Measurements from ENCODE around the gene POU3F3.

Gene POU3F3

DNA sequence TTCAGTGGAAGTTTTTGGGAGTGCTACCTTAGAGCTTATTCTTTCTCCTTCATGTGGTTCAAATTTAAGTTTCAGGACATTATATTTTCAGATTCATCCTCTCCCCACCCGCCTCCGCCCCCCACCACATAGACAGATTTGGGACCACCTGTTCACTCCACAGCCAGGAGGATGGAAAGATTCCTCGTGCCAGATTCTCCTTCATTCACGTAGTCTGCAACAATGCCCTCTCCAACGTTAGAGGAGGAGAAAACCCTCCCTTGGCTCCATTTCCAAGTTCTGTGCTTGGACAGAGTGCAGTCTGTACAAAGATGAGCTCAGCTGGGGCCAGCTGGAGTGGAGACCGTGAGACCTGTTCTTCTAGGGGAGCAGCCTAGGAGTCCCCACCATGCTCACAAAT is 26.2 kb downstream of the POU3F3 start:
- no peak for DNase-seq (ENCODE audit: extremely low spot score)
- ChIA-PET POLR2A (no interaction called here), CTCF (interaction anchor here (1.2 to 1.9 kb wide), 2 partner anchors 14 to 31 kb away, joined by 3 to 8 read pairs; no protein-coding TSS in a partner anchor)
- TF ChIP-seq, protein P1, sequence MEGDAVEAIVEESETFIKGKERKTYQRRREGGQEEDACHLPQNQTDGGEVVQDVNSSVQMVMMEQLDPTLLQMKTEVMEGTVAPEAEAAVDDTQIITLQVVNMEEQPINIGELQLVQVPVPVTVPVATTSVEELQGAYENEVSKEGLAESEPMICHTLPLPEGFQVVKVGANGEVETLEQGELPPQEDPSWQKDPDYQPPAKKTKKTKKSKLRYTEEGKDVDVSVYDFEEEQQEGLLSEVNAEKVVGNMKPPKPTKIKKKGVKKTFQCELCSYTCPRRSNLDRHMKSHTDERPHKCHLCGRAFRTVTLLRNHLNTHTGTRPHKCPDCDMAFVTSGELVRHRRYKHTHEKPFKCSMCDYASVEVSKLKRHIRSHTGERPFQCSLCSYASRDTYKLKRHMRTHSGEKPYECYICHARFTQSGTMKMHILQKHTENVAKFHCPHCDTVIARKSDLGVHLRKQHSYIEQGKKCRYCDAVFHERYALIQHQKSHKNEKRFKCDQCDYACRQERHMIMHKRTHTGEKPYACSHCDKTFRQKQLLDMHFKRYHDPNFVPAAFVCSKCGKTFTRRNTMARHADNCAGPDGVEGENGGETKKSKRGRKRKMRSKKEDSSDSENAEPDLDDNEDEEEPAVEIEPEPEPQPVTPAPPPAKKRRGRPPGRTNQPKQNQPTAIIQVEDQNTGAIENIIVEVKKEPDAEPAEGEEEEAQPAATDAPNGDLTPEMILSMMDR (IDR thresholded peaks at IDR 0.05; ENCODE audit: control extremely low read depth, extremely low read depth, low read depth, missing control alignments): no peak

DNA sequence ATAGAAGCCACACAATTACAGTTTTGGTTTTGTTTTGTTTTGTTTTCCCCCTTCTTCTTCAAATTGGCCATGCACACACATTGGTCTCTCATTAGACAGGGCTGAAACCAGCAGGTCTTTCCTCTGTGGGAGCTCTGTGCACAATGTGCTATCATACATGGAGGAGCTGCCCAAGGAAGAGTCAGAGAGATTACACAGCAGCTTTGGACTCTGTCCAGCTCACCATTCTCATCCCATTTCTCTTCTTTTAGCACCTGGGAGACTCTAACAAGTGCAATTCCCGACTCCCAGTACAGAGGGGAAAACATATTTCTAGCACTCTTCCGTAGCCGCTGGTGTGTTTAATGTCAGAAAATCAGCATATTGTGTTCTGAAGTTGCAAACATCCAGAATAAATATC is 29.4 kb downstream of the POU3F3 start:
- CTCF ChIA-PET: interaction anchor here (1.1 to 1.3 kb wide), 2 partner anchors 9 to 33 kb away, joined by 3 read pairs; no protein-coding TSS in a partner anchor

DNA sequence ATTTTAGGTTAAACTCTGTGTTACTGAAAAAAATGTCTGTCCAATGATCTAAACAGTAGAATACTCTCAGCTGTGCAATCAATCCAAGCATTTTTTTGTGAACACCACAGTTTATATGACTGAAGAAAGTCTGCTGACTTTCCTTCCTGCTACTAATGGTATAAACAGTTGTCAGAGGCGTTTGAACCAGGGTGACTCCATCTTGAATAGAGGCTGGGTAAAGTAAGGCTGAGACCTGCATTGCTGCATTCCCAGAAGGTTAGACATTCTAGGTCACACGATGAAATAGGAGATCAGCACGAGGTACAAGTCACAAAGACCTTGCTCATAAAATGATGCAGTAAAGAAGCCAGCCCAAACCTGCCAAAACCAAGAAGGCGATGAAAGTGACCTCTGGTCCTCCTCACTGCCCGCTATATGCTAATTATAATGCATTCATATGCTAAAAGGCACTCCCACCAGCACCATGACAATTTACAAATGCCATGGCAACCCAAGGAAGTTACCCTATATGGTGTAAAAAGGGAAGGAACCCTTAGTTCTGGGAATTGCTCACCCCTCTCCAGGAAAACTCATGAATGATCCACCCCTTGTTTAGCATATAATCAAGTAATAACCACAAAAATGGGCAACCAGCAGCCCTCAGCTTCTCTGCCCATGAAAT is 31.3 kb downstream of the POU3F3 start:
- ChIA-PET CTCF (no interaction called here), POLR2A (no interaction called here)
- DNase-seq (ENCODE audit: extremely low spot score): no peak
- TF ChIP-seq, protein P1 (IDR thresholded peaks at IDR 0.05; ENCODE audit: control extremely low read depth, extremely low read depth, low read depth, missing control alignments): no peak

More for the DNA sequence above, 29.4 kb downstream of the POU3F3 start:
- no peak for DNase-seq (ENCODE audit: extremely low spot score)
- TF ChIP-seq, protein P1 (IDR thresholded peaks at IDR 0.05; ENCODE audit: control extremely low read depth, extremely low read depth, low read depth, missing control alignments): no peak
- POLR2A ChIA-PET: no interaction called here

DNA sequence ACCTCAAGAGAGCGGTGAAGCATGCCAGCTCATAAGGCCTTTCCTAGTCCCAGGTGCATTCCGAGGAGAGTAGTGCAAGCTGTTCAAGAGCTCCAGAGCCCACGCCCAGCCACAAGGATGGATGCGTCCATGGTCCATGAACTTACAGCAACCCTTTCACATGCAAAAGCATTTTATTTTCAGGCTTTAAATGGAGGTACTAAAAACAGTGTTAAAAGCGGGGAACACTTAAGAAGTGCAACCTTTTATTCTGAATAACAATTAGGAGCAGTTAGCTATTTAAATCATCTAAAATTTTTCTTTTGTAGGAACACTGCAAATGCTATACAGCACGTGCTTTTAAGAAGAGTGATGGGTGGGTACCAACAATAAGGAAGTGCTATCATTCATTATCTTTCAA is 33.8 kb downstream of the POU3F3 start:
- CTCF ChIA-PET: no interaction called here
- TF ChIP-seq, protein P1 (IDR thresholded peaks at IDR 0.05; ENCODE audit: control extremely low read depth, extremely low read depth, low read depth, missing control alignments): no peak
- no peak for DNase-seq (ENCODE audit: extremely low spot score)
- POLR2A ChIA-PET: no interaction called here

DNA sequence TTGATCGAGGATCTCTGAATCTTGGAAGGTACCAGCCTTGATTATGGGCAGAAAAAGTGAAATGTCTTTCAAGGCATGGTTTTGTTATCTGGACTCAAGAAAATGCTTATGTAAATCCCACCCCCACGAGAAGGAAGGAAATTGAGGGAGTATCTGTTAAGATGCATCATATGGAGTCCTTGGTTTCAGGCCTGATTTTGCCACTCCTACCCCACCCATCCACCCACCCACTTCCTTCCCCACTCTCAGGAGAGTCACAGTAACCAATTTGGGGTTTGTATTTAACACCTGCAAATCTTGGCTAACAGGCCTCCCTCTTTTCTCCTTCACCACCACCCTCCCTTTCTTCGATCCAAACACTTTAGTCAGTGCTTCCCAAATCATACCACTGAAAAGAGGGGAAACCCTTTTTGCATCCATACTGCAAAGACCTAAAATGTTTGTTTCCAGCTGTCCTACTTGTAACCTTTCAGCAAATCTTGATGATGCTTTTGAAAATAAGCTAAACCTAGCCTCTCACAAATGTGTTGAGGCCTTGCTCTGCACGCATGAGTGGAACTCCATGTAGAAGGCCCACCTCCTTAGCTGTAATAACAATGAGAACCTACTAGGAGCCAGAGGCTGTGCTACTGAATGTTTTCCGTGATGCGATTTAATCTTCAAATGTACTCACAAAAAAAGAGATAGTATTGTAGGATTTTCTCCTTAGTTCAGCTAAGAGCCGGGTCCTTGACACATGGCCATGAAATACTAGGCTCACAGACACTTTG is 34.8 kb downstream of the POU3F3 start:
- POLR2A ChIA-PET: no interaction called here

DNA sequence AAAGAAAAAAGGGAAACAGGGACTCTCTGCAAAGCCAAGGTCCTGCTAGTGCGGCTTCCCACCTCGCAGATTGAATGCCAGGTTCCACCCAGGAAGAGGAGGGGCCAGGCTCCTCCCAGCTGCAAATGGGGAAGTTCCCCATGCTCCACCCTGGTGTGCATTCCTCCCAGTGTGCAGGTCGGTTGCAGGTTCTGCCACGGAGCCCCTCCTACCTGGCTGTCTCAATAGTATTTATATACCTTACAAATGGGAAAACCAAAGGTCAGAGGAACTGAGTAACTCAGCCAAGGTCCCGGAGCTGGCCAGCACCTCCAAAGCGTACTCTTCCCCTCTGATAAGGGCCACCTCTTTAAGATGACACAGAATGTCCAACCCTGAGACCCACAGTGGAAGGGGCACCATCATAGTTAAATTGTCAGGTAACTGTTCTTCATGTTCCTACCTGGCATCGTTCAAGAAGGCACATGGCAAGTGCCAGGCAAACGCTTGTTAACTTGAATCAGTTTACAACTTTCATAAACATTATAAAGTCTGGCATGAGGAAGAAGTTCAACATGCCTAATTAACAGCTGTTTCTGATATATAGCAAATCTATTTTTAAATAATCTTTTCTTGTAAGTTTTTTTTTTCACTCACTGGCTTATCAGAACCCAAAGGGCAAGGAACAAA is 35.5 kb downstream of the POU3F3 start:
- DNase-seq (ENCODE audit: extremely low spot score): no peak

More for the DNA sequence above, 34.8 kb downstream of the POU3F3 start:
- no peak for DNase-seq (ENCODE audit: extremely low spot score)
- TF ChIP-seq, protein P1 (IDR thresholded peaks at IDR 0.05; ENCODE audit: control extremely low read depth, extremely low read depth, low read depth, missing control alignments): no peak
- CTCF ChIA-PET: no interaction called here

More for the DNA sequence above, 35.5 kb downstream of the POU3F3 start:
- POLR2A ChIA-PET: no interaction called here
- CTCF ChIA-PET: no interaction called here
- TF ChIP-seq, protein P1 (IDR thresholded peaks at IDR 0.05; ENCODE audit: control extremely low read depth, extremely low read depth, low read depth, missing control alignments): no peak

All from GM10248 (cell line).